HG02885 (cell line): Measurements from ENCODE around the gene ARIH1.
A peak's percentile ranks its signal among the peaks of the same experiment; 100 is the strongest.
"Not testable (repeated sequence)": the region's sequence is repeated elsewhere in the genome, so short reads cannot be mapped to it uniquely, and the experiment has no call there.

ENCODE experiments used
- ATAC-seq: cut with Tn5 transposase; IDR thresholded peaks from one replicate; pipeline ENCODE4 v1.9.1; 2021; ENCODE audit warnings: mild to moderate bottlenecking; ENCODE audit not compliant: unreplicated experiment, poor library complexity

ARIH1 gene

DNA sequence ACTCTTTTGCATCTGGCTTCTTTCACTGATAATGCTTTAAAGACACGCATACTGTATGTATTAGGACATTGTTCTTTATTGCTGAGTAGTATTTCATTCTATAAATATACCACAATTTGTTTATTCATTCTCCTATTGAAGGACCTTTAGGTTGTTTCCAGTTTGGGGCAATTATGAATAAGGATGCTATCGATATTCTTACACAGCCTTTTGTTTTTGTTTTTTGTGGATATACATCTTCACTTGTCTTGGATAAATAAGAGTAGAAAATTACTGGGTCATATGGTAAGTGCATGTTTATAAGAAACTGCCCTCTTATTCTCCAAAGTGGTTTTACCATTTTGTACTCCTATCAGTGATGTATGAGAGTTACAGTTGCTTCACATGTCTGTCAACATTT, 118.5 kb downstream of the ARIH1 start:
- ATAC-seq, result no peak

DNA sequence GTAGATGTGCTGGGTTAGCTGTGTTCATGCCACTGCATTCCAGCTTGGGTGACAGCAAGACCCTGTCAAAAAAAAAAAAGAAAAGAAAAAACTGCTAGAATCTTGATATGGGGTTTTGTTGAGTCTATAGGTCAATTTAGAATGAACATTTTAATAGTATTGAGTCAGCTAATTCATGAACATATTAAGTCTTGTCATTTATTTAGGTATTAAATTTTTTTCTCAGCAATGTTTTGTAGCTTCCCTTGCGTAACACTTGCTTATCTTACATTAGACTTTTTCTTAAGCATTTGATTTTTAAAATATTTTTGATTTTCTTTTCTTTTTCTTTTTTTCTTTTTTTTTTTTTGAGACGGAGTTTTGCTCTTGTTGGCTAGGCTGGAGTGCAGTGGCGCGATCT, 119.7 kb downstream of the ARIH1 start:
- no peak for ATAC-seq

- no peak for ATAC-seq
Measured at GRCh38 chr15:72599855-72600464, 125.8 kb downstream of the ARIH1 start.

DNA sequence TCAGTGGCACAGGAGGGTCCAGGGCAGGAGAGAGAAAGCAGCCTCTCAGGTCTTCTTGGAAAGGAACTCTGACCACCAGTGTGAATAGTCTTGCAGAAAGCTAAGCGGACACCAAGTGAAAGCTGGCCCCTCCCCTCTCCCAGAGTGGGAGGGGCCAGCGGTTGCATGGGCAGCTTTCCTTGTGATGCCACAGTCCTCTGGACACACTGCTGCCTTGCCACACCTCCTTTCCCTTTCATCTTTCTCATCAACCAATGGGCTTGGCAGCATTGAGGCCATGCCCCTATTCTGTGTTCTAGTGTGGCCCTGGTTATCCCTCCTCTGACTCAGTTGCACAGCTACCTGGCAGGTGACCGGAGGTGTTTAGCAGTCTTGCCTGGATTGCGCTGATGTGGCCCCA, 130.7 kb downstream of the ARIH1 start:
- no peak for ATAC-seq

- ATAC-seq, result not testable (repeated sequence)
Measured at GRCh38 chr15:72608084-72608483, 134.0 kb downstream of the ARIH1 start.

DNA sequence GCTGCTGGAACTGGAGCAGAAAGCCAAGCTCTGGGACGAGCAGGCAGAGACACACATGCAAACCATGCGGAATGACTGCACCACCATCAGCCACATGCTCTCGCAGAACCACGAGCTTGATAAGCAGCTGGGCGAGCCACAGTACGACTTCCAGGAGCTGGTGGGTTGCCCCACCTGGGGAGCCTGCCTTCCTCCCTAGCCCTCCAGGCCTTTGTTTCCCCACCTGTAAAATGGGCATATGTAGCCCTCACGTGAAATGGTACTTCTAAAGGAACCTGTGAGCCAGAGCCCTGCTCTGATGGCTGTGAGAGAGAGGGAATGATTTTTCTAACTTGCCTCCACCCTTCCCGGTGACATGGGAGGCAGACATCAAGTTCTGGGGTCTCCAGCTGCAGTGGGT, 135.7 kb downstream of the ARIH1 start:
- no peak for ATAC-seq

DNA sequence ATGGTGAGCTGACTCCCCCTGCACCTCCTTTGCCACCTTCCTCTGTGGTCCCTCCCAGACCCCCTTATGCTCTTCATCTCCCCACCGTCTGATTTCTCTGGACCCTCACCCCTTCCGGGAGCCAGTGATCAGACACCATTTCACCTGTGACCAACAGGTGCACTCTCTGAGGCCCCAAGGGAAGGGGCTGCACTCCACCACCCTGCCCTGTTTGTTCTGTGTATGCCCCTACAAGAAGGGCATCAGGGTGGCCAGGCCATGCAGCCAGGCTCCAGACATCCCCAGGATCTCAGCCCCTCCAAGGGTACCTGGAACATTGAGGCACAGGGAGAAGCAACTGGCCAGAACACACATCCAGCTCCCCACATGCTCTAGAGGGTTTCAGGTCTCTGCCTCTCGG, 138.2 kb downstream of the ARIH1 start:
- not testable (repeated sequence) for ATAC-seq

- no peak for ATAC-seq
Measured at GRCh38 chr15:72614810-72615532, 140.8 kb downstream of the ARIH1 start.

DNA sequence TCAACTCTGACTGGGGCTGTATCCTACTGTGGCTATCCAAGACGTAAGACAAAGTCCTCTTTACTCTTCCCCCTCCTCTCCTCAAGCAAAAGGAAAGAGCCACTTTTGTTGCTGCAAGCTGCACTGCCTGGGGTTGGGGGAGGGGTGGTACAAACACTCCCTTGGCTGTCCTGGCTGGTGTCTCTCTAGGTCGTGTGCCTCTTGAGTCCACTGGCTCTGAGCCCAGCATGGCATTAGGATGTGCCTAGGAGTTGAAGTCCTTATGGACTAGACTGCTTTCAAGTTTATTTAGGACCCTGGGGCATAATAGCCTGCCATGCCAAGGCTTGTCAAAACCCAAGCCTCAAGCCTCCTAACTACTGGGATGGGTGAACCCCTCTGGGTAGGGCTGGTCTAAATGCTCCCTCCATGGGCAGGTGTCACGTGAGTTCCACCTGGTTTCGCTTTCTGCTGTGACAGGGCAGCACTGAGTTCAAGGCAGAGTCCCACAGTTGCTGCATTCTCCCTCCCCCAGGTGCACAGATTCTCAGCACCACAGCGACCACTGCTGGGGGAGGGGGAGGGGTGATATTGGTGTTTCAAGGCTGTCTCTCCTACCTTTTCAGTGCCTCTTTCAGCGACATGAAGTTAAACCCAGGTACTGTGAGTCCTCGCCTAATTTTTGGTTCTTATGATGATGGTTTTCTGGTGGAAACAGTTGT, 141.6 kb downstream of the ARIH1 start:
- not testable (repeated sequence) for ATAC-seq

GRCh38 chr15:72616491-72617210, 142.5 kb downstream of the ARIH1 start:
- no peak for ATAC-seq

DNA sequence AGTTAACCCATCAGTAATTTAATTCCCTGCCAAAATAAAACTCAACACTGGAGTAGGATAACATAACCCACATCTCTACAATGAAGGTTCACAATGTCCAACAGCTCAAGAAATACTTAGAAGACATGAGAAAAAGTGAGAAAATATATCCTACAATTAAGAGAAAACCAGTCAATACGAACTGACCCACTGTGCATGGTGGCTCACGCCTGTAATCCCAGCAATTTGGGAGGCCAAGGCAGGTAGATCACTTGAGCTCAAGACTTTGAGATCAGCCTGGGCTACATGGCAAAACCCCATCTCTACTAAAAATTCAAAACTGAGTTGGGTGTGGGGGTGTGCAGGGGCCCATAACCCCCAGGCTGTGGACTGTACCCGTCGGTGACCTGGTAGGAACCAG, 149.7 kb downstream of the ARIH1 start:
- ATAC-seq, result not testable (repeated sequence)

DNA sequence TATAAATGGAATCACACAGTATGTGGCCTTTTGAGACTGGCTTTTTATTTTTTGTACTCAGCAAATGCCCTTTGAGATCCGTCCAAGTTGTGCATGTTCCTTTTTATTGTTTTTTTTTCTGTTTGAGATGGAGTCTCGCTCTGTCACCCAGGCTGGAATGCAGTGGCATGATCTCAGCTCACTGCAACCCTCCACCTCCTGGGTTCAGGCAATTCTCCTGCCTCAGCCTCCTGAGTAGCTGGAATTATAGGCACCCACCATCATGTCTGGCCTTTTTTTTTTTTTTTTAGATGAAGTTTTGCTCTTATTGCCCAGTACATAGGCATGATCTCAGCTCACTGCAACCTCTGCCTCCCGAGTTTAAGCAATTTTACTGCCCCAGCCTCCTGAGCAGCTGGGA, 152.0 kb downstream of the ARIH1 start:
- ATAC-seq, result not testable (repeated sequence)

DNA sequence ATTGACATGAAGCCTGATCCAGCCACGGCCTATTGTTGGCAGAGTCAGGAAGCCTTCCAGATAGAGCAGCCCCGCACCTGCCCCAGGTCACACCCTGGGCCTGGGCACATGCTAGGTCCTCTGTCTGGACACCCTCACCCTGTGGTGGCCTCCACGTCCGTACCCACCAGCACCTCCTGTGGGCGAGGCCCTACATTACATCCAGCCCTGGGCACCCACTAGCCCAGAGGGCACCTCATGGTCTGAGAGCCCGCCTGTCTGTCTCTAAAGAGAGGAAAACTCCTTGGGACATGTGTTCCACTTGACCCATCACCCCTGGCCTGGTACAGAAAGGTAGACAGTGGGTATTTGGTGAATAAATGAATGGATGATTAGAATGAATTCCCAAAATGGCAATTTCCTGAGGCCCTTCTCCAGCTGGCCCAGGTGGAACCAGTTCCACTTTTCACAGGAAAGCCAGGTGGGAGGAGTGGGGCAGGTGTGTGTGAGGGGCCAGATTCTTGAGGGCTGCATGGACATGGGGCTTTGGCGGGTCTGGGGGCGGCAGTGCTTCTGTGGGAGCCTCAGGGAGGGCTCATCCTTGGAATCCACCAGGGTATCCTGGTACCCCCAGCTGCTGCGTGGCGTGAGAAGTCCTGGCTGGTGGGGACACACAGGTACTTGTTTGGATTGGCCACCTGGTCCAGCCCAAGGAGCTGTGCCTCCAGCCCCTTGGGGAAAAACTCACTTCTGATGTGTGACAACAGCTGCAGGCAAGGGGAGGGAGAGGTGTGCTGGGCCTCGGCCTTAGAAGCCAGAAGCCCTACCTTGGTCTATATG, 154.3 kb downstream of the ARIH1 start:
- not testable (repeated sequence) for ATAC-seq

DNA sequence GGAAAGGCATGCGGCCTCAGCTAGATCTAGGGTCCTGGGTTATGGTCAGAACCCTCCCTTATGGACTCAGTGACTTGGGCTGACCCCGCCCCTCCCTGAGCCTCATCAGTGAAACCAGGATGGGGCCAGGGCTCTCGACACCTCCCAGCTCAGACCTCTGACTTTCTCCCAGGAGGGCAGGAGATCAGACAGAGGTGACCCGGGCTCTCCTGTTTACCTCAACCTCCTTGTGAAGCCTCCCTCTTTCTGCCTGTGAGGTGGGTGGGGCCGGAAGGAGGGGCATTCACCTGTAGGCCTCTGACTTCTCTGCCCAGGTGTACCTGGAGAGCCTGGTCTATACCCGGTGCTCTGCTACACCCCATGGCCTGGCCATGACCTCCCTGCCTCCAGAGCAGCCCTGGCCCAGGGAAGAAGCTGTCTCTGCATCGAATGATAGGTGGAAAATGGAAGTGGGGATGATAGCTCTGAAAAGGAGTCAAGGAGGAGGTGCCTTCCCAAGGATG, 155.0 kb downstream of the ARIH1 start:
- not testable (repeated sequence) for ATAC-seq

DNA sequence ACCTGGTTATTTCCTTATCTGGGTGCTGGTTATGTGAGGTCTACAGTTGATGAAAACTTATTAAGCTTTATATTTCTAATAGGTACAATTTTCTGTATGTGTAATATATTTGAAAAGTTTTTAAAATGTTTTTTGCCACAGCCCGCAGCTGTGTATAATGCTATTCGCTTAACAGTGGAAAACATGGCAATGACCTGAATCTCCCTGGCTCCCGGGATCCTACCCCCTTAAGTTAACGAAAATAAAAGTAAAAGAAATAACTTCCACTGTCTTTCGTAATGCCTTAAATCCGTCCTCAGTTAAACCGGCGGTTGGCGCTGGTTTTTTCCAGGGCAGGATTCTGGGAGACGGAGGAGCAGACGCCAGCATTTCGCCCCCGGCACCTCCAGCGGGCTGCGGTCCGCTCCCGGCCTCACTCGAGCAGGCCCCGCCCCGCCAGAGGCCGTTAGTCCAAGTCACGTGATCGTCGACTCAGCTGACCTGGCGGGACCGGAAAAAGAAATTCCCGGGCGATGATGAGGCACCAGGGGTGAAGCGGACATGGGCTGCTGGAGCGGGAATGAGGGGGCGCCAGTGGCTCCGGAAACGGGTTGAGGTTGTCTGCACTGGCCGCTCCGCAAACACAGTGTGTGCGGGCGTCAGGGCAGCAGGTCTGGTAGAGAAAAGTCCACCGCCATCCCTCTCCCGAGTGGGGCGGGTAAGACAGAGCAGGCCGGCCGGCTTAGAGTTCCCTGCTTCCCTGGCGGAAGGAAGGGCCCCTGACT, 162.6 kb downstream of the ARIH1 start:
- ATAC-seq, result peak; percentile 80

DNA sequence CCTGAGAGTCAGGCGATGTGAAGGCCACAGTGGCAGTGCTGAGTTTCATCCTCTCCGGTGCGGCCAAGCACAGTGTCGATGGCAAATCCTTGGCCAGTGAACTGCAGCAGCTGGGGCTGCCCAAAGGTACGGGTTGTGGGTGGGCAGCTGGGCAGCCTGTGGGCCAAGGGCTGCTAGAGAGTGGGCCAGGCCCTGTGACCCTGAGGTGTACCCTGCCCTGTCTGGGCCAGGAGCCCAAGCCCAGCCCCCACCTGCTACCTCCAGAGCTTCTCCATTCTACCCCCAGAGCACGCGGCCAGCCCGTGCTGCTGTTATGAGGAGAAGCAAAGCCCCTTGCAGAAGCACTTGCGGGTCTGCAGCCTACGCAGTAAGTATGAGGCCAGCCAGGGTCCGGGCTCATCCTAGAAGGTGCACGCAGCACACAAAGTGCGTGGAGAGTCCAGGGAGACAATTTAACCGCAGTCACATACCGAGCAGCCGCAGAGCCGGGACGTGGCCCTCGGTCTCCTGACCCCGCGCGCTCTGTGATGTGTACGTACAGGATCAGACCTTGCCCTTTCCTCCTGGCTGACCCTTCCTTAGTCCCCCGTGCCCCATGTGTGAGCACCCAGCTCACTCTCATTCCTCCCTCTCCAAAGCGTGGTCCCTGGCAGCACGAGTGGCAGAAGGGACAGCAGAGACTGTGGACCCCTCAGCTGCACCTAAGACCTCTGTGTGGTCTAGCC, 165.8 kb downstream of the ARIH1 start:
- not testable (repeated sequence) for ATAC-seq

DNA sequence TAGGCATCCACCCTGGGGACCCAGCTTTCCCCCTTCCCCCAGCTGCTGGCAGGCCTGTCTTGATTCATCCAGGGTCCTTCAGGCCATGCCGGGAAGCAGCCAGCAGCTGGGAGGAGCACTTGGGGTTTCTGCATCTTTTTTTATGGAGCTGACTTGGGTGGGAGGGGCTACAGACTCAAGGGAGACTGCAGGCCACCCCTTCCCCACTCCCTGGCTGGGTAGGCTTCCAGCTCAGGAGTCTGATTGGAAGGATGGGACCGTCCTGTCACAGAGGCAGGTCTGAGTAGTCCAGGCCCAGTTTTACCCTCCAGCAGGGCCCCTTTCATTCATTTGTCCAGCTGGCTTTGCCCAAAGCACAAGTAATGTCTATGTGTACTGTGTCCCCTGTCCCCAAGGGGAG, 168.1 kb downstream of the ARIH1 start:
- not testable (repeated sequence) for ATAC-seq

DNA sequence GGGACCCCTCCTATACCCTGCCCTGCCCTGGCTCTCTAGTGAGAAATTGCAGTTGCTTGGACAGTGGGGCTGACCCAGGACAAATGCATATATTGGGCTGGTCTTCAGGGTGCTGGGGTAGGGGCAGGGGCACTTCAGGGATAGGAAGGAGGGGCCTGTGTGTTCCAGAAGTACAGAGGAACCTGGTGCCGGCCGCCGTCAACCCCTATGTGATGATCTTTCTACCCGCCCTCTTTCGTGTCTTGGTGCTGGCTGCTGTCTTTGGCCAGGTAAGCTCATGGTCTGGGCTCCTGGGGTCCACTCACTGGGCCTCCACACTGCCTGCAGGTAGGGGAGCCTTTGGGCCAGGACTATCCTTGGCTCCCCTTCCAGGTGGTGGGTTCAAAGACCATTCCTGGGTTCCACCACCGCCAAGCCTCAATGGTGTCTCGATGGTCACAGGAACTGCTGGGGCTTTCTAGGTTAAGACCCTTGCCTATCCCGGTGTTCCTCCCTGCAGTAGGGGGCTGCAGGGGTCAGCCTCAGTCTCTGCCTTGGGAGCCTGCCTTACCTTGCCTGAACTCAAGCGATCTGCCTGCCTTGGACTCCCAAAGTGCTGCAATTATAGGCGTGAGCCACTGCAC, 174.6 kb downstream of the ARIH1 start:
- ATAC-seq, result not testable (repeated sequence)
